ENCODE results near the gene NIM1K. TPM values are rescaled to one million over a fixed set of nuclear protein-coding genes. Genes with fewer than 3 reads are reported as not detected.
"Not testable (repeated sequence)": the region's sequence is repeated elsewhere in the genome, so short reads cannot be mapped to it uniquely, and the experiment has no call there.

The NIM1K gene
- total RNA-seq, 4 donors from 2014 or later: 0.41 TPM; not detected in 3

DNA sequence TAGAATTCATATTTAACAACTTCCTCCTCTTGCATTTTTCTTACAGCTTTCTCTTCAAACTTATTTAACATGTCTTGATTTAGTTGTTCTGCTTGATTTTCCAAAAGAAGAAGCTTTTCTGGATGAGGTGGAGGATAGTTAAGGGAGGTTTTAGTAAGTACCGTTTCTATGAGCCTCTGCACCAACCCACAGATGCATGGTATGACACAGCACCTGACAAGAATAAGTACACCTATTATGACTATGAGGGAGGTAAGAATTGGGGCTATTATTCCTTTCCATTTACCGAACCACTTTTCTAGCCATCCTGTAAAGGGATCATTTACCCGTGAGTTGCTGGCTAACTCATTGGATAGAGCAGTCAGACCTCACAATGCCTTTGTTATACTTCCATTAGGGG is 123.7 kb downstream of the NIM1K start:
- Histone ChIP-seq H3K27ac (no peak overlapping the region), H3K4me3 (no peak overlapping the region), H3K9me3 (no peaks in the 10 kb centered on the region), H3K27me3 (no peaks in the 10 kb centered on the region), H3K36me3 (no peaks in the 10 kb centered on the region), H3K4me1 (peaks cover 18 to 20% of the 10 kb centered on the region in 2 donors)
- ATAC-seq (no peak), DNase-seq (no peak)
- TF ChIP-seq POLR2A (IDR thresholded peaks at IDR 0.05): no peak
- TF ChIP-seq CTCF (IDR thresholded peaks at IDR 0.05 in 4 of 5, conservative IDR thresholded peaks at IDR 0.05 in 1 of 5): no peak
- in situ Hi-C loops (cut with MboI; ENCODE audit: low sequenced_read_pairs in 4 of 4): loop anchor here (25.0 kb wide), 4 partner anchors 172 to 403 kb away; partner anchors contain the start of genes ZNF131 (in 2 of the 4) and TMEM267 (in 1 of the 4)
- intact Hi-C loops (cut with DNase I; ENCODE audit: low total_unique reads): loop anchor here (10.0 kb wide), 2 partner anchors 199 to 411 kb away; partner anchors contain the start of gene C5orf34

DNA sequence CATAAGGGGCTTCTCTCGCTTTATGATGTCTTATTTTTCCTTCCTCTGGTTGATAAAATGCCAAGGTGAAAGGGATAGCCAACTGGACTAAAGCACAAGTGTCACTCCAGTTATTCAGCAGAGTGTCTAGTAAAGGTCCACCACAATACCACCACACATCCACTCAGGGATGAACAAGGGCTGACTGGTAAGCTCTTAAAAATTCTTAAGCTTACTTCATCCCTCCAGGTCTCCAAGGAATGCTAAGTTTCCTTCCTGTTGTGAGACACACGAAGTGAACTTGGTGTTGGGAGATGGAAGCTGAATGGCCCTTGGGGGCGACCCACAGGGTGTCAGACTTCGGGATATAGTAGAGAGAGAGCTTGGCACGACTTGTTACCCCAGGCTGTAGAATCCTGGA is 124.4 kb downstream of the NIM1K start:
- in situ Hi-C loops (cut with MboI; ENCODE audit: low sequenced_read_pairs in 4 of 4): loop anchor here (25.0 kb wide), 4 partner anchors 171 to 404 kb away; partner anchors contain the start of genes ZNF131 (in 2 of the 4) and TMEM267 (in 1 of the 4)

DNA sequence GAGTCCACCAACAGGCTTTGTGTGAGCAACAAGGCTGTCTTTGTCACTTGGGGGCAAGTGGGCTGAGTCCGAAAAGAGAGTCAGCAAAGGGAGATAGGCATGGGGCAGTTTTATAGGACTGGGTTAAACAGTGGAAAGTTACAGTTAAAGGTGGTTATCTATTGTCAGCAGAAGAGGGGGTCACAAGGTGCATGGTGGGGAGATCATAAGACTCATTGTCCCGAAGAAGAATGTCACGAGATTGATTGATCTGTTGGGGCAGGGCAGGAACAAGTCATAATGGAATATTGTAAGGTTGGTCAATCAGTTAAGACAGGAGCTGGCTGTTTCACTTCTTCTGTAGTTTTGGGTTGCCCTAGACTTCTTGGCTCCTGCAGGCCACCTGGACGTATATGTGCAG is 128.8 kb downstream of the NIM1K start:
- H3K4me3 ChIP-seq: no peak overlapping the region
- no peak for TF ChIP-seq POLR2A (IDR thresholded peaks at IDR 0.05)
- no peak for TF ChIP-seq CTCF (IDR thresholded peaks at IDR 0.05 in 4 of 5, conservative IDR thresholded peaks at IDR 0.05 in 1 of 5)
- in situ Hi-C loops (cut with MboI; ENCODE audit: low sequenced_read_pairs in 4 of 4) (loop anchor here (25.0 kb wide), 4 partner anchors 166 to 409 kb away; partner anchors contain the start of genes ZNF131 (in 2 of the 4) and TMEM267 (in 1 of the 4)), intact Hi-C loops (cut with DNase I; ENCODE audit: low total_unique reads) (no loop called here)
- no peak for ATAC-seq
- no peaks in the 10 kb centered on the region for H3K9me3 ChIP-seq
- no peaks in the 10 kb centered on the region for H3K36me3 ChIP-seq
- H3K27me3 ChIP-seq: no peaks in the 10 kb centered on the region
- no peaks in the 10 kb centered on the region for H3K4me1 ChIP-seq
- no peak for DNase-seq
- no peak overlapping the region for H3K27ac ChIP-seq

More for the DNA sequence above, 124.4 kb downstream of the NIM1K start:
- TF ChIP-seq CTCF (IDR thresholded peaks at IDR 0.05 in 4 of 5, conservative IDR thresholded peaks at IDR 0.05 in 1 of 5) (no peak), POLR2A (IDR thresholded peaks at IDR 0.05) (no peak)
- intact Hi-C loops (cut with DNase I; ENCODE audit: low total_unique reads): loop anchor here (10.0 kb wide), 2 partner anchors 198 to 412 kb away; partner anchors contain the start of gene C5orf34
- no peak overlapping the region for H3K4me3 ChIP-seq
- H3K9me3 ChIP-seq: no peaks in the 10 kb centered on the region
- no peaks in the 10 kb centered on the region for H3K27me3 ChIP-seq
- peaks cover 14 to 18% of the 10 kb centered on the region in 2 donors for H3K4me1 ChIP-seq
- no peak overlapping the region for H3K27ac ChIP-seq
- H3K36me3 ChIP-seq: no peaks in the 10 kb centered on the region
- no peak for ATAC-seq
- DNase-seq: no peak

DNA sequence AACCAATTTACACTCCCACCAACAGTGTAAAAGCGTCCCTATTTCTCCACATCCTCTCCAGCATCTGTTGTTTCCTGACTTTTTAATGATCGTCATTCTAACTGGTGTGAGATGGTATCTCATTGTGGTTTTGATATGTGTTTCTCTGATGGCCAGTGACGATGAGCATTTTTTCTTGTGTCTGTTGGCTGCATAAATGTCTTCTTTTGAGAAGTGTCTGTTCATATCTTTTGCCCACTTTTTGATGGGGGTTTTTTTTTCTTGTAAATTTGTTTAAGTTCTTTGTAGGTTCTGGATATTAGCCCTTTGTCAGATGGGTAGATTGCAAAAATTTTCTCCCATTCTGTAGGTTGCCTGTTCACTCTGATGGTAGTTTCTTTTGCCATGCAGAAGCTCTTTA is 131.5 kb downstream of the NIM1K start:
- H3K27ac ChIP-seq; intact Hi-C loops (cut with DNase I; ENCODE audit: low total_unique reads); H3K9me3 ChIP-seq; H3K36me3 ChIP-seq; H3K4me1 ChIP-seq; H3K4me3 ChIP-seq; DNase-seq; H3K27me3 ChIP-seq; ATAC-seq: not testable (repeated sequence)
- in situ Hi-C loops (cut with MboI; ENCODE audit: low sequenced_read_pairs in 4 of 4): loop anchor here (25.0 kb wide), 4 partner anchors 164 to 411 kb away; partner anchors contain the start of genes ZNF131 (in 2 of the 4) and TMEM267 (in 1 of the 4)

DNA sequence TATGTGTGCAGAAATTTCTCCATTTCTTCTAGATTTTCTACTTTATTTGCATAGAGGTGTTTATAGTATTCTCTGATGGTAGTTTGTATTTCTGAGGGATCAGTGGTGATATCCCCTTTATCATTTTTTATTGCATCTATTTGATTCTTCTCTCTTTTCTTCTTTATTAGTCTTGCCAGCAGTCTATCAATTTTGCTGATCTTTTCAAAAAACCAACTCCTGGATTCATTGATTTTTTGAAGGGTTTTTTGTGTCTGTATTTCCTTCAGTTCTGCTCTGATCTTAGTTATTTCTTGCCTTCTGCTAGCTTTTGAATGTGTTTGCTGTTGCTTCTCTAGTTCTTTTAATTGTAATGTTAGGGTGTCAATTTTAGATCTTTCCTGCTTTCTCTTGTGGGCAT is 133.6 kb downstream of the NIM1K start:
- H3K4me3 ChIP-seq; H3K27me3 ChIP-seq; intact Hi-C loops (cut with DNase I; ENCODE audit: low total_unique reads); DNase-seq; ATAC-seq; in situ Hi-C loops (cut with MboI; ENCODE audit: low sequenced_read_pairs in 4 of 4); H3K9me3 ChIP-seq; H3K36me3 ChIP-seq; H3K4me1 ChIP-seq; H3K27ac ChIP-seq: not testable (repeated sequence)

Other genes with a start within 250 kb of the NIM1K start
- gene ANXA2R, start 151.9 kb upstream of the NIM1K start, total RNA-seq: 1 to 10 TPM; 1.1 to 3.3 (median 1.4) TPM
- gene ZNF131, start 71.3 kb upstream of the NIM1K start, total RNA-seq: 10 to 100 TPM; 16.4 to 44.6 (median 18.7) TPM
- 10 to 100 TPM in 1 of 4 donors, 1 to 10 TPM in 3; 6.1 to 15.0 (median 8.2) TPM for gene HMGCS1, start 121.2 kb downstream of the NIM1K start, total RNA-seq
- gene CCL28, start 220.2 kb downstream of the NIM1K start, total RNA-seq: under 1 TPM in 3 of 4 donors, not detected in 1; 0.16 to 0.25 (median 0.19) TPM

Data from gastrocnemius medialis (tissue), 4 donors.